NCI-H748 (cell line): ENCODE data around the gene GALNT9.

ENCODE experiments used
- DNase-seq: peaks from one replicate; lab custom pipeline; 2025; ENCODE audit not compliant: unreplicated experiment; lab: John Stamatoyannopoulos, UW

The GALNT9 gene

DNA sequence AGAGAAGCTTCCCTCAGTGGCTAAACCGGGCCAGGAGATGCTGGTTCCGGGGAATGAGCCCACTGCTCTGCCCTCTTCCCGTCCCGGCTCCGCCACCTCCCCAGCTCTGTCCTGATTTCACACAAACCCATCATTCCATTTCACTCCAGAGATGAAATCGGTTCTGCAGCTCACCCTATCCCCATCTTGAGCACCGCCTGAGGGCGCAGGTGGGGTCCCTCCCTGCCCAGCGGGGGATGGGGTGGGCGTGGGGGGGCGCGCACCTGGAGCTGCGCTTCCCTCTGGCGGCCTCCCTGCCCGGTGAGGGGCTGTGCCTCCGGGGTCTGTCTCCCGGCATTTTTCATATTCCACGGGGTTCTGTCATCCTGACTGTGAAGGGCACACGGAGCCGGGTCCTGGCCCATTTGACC is 140.5 kb downstream of the GALNT9 start:
- no peak for DNase-seq

DNA sequence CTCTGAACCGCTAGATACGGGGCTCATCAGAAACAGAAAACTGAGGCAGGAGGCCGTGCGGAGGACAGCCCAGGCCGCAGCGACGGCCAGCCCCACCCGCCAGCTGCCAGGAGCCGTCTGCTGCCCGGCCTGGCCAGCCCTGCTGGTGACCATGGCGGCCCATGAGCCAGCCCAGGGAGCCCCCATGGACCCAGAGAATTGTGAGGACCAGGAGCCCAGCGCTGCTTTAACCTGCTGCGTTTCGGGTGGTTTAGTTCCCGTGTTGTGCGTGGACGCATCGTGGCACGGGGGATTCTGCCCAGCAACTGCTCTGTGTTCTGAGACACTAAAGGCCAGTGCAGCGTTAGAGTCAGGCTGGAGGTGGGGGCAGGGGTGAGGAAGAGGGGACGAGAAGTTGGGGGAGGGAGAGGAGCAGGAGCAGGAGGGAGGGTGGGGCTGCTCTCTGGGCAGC is 140.9 kb downstream of the GALNT9 start:
- DNase-seq: no peak

DNA sequence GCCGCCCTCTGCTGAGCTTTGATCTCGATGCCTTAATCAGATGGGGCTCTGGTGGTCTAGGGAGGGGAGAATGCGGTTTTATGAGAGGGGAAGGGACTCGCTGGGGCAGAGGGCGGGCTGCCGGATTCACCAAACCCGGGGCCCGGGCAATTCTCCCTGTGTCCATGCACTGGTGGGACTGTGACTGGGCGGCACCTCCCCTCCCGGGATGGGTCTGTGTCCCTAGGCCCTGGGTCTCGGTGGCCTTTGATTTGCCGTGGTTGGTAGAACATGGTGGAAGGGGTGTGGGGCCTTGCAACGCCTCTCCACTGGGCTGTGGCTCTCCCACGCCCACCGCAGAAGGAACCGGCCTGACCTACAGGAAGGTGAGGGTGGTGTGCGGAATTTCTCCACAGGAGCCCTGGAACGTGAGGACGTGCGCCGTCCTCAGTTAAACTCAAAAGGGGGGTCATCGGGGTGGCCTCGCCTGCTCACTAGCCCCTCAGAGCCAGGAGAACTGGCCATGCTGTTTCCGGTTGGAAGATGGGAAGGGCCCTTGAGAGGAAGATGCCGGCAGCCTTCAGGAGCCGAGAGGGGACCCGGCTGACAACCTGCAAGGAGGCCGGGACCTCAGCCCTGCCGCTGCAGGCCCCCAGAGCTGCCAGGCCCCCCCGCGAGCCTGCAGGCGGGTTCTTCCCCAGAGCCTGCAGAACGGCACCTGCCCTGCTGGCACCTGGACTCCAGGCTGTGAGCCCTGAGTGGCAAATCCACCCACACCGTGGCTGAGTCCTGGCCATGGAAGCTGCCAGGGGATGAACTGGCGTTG is 141.5 kb downstream of the GALNT9 start:
- DNase-seq: no peak

DNA sequence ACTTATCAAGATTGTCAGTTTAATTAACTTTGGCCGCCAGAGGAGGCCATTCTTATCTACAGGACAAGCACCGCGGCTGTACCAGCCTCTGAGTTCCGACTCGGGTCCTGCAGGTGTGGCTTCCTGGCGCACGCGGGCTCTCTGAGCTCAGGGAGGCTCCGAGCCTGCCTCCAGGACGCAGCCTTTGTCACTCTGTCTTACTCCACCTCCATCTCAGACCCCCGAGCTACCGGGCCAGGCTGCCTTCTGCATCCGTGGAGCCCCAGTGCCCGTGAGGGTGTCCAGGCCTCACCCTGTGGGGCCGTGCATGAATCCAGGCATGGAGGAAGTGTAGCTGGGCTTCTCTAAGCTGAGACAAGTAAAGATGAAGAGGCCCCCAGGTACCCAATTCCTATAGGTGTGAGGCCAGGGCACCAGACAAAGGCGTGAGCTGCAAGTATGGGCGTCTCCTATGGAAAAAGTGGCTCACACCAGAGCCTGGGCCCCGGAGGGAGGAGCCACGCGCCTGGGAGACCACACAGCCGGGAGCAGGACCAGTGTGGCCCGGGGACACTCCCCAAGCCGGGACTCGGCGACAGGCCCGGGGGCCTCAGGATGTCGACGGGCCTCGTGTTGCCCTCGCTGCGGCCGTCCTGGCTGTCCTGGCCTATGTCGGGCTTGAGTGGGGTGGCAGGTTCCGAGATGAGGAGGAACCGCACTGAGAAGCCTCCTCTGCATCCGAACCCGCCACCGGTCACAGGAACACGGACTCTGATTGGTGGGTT is 142.3 kb downstream of the GALNT9 start:
- DNase-seq: no peak

- no peak for DNase-seq
Measured at GRCh38 chr12:132186208-132186856, 143.1 kb downstream of the GALNT9 start.

- no peak for DNase-seq
Measured at GRCh38 chr12:132185705-132186104, 143.7 kb downstream of the GALNT9 start.

- no peak for DNase-seq
Measured at GRCh38 chr12:132182711-132183365, 146.6 kb downstream of the GALNT9 start.

GRCh38 chr12:132182206-132182710 is 147.1 kb downstream of the GALNT9 start:
- no peak for DNase-seq

DNA sequence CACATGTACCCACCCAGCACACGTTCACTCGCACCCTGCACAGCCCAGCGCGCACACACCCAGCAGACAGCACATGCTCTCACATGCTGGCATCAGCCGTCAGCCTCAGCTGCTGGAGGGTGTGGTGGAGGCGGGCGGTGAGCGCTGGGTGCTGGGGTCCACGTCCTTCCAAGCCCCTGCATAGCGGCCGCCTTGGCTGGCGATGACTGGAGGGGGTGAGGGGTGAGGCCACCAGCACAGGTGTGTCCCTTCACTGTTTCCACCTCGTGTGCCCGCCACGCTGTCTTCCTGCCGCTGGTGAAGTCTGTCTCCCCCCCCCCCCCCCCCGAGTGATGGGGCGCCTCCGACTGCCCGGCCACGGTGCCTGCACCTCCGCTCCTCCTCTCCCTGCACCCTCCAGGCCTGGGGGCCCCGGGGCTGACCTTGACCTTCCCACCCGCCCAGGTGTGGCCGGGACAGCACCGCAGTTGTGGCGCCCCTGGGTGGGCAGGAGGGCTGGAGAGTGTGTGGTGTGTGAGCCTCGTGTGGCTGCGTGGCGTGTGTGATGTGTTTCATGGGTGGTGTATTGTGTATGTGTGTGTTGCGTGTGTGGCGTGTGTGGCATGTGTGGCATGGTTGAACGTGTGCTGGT is 147.7 kb downstream of the GALNT9 start:
- DNase-seq: no peak

DNA sequence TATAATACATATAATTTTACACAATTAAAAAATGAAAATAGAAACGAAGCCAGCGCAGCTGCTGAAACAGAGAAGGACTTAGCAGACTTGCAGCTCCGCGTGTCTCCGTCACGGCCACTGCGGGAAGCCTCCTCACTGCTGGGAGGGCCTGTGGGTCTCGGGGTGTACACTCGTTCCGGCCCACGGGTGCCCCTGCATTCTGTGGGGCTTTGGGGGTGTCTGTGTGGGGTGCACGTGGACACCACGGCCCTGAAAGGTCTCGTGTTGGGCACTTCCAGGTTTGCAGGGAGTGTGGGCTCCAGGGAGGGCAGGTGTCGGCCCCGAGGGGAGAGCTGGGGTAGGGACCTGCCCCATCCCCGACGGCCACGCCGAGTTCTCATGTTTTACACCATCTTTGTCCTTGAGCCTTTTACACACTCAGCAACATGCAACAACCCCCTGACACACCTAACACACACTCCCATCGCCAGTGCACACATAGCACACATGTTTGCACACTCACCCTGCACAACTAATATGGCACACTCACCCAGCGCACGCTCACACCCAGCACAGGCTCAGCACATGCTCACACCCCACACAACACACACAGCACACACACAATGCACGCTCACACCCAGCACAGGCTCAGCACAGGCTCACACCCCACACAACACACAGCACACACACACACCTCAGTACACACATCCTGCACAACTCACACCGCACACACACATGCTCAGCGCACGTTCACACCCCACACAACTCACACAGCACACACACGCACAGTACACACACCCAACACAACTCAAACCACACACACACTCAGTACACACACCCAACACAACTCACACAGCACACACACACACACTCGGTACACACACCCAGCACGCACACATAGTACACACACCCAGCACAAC is 148.5 kb downstream of the GALNT9 start:
- DNase-seq: no peak

DNA sequence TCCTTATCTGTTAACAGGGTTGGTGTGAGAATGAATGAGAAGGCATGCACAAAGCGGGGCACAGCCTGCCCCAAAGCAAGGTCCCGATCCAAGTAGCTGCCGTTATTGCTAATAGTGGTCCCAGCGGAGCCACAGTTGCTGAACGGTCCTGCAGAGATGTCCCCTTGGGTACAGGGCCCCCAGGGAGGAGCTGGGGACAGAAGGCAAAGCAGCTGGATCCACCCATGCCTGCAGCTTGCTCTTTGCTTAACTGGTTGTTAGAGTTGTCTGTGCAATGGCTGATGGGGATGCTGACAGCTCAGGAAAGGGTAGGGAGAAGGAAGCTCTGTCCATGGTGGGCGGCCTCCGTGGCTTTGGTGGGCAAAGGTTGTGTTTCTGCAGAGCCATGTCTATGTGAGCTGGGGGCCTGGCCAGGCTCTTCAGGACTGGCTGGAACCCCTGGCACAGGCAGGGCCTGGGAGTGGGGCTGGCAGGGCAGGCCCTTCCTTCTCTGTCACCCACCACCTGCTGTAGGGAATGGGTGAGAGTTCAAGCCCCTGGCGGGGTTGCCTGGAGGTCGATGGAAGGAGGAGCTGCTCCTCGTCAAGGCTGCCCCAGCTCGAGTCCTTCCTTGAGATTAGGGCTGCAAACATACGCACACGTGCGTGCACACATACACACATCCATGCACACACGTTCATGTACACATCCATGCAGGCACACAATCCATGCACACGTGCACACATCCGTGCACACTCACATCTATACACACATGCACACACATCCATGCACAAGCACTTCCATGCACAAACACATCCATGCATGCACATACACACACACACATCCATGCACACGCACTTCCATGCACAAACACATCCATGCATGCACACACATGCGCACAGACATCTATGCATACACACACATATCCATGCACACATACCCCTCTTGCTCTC is 149.7 kb downstream of the GALNT9 start:
- DNase-seq: no peak

DNA sequence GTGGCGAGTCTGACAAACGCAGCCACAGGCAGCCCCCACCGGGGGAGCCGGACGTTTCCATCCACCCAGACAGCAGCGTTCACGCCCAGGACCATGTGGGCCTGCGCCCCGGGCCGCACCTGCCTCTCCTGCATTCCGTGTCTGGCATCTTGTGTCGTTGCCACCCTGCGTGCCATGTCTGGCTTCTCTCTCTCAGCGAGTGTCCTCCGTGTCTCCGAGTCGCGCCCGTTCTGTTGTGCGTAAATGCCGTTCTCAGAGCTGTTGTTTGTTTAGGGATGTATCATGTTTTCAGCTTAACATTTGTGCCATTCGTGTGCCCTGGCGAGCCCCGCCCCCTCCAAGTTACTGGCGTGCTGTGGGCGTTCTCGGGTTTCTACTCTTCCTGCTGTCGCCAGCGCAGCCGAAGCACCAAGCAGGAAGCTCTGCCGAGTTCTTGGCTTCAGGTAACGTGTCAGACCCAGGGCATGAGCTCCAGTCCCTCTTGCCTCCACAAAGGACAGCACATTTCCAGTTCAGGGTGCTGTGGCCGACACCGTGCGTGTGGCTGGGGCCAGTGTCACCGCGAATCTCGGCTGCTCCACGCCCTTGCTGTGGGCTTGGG is 150.5 kb downstream of the GALNT9 start:
- peak; percentile 79 for DNase-seq

DNA sequence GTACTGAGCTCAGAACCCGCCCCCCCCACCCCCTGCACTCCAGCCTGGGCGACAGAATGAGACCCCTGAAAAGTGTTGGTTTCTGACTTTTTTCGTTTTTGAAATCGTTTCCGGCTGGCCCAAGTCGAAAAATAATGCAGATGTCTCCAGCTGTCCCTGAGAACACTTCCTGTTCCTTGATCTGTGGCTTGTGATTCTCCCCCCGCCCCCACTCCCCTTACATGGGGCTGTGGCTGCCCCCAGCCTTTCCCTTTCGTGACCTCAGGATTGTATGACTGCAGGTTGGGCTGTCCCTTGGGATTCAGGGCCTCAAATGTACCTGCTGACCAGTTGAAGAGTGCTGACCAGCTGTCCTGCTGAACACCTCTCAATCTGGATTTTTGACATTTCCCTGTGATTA is 151.1 kb downstream of the GALNT9 start:
- no peak for DNase-seq

DNA sequence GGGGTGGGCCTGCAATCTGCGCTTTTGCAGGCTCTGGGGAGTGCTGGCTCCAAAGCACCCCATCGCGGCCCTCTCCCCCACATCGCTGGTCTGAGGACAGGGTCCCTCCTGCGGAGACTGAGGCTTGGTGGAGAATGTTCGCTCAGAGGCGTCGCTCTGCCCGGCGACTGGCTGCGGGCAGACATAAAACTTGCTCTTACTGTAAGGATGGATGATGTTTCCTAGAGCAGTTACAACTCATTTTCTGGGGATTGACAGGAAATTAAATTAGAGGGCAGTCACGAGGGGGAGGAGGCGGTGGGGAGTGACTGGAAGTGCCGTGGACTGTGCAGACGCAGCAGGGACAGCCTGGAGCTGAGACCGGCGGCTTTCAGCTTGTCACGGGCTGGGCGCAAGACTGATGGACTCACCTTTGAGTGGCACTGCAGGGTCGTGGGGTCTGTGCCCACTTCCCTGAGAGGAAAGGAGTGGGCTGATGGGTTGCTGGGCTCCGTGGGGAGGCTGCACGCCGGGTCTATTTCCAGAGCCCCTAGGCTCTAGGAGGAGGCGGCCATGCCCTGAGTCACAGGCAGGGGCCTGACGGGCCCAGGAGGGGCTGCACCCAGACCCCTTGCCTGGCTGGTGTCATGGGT is 152.4 kb downstream of the GALNT9 start:
- DNase-seq: no peak

- no peak for DNase-seq
Measured at GRCh38 chr12:132176385-132176919, 152.9 kb downstream of the GALNT9 start.

DNA sequence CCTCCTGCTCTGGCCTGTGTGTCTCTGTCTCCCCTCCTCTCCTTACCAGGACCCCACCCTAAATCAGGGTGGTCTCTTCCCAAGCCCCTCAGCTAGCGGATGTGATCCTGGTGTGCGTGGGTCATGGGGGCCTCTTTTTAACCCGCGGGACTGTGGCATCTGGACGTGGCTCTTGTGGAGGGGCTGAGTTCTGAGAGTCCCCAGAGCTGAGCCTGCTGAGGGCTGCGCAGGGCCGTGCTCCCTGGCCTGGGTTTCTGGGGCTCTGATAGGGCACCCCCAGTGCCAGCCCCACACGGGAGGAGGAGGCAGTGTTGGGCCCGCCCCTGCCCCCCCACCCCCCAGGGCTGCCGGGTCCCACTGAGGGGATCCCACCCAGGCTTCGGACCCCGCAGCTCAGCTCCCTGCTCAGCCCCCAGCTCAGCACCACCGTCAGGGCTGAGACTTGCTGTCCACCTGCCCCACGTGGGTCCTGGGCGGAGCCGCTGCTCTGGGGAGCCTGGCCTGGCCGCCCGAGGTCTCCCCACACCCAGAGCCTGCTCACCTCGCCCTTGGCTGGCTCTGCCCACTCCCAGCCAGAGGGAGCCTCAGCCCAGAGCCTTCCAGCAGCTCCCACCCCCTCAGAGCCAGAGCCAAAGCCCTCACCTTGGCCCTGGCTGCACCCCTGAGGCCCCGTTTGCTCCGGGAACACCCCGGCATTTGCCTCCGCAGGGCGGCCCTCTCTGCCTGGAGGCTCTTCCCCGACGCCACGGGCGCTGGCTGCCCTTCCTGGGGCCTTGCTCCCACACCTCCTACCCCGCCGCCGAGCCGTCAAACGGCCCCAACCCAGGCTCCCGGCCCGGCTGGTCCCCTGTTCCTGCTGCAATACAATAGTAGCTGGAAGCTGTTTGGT is 153.6 kb downstream of the GALNT9 start:
- no peak for DNase-seq
